NOMO-1 treated with DMSO at 0.1 percent for 48 hours (cell line): ENCODE results near the gene FOXP4.

ENCODE experiments used
- DNase-seq: peaks from one replicate; lab custom pipeline; 2025; ENCODE audit not compliant: unreplicated experiment; lab: John Stamatoyannopoulos, UW

FOXP4 gene

GRCh38 chr6:41641352-41641925 is 95.3 kb downstream of the FOXP4 start:
- DNase-seq, result no peak

GRCh38 chr6:41642090-41642959 is 96.1 kb downstream of the FOXP4 start:
- no peak for DNase-seq

GRCh38 chr6:41642960-41643898 is 97.0 kb downstream of the FOXP4 start:
- no peak for DNase-seq

- DNase-seq, result no peak
Measured at GRCh38 chr6:41643899-41644269, 97.7 kb downstream of the FOXP4 start.

- DNase-seq, result no peak
Measured at GRCh38 chr6:41644297-41644879, 98.2 kb downstream of the FOXP4 start.

GRCh38 chr6:41645007-41645618 is 98.9 kb downstream of the FOXP4 start:
- DNase-seq, result no peak

GRCh38 chr6:41646026-41646795 is 100.0 kb downstream of the FOXP4 start:
- no peak for DNase-seq

GRCh38 chr6:41647061-41647511 is 100.9 kb downstream of the FOXP4 start:
- no peak for DNase-seq

- DNase-seq, result no peak
Measured at GRCh38 chr6:41648070-41648585, 101.9 kb downstream of the FOXP4 start.

GRCh38 chr6:41648921-41649320 is 102.7 kb downstream of the FOXP4 start:
- no peak for DNase-seq

GRCh38 chr6:41649596-41649995 is 103.4 kb downstream of the FOXP4 start:
- DNase-seq, result no peak

GRCh38 chr6:41650120-41650519 is 103.9 kb downstream of the FOXP4 start:
- no peak for DNase-seq

GRCh38 chr6:41651246-41651961 is 105.2 kb downstream of the FOXP4 start:
- DNase-seq, result no peak
